AG04450 (cell line): ENCODE measurements around the gene C5AR1. TPM values are rescaled to one million over a fixed set of nuclear protein-coding genes. Genes with fewer than 3 reads are reported as not detected.
A peak's percentile ranks its signal among the peaks of the same experiment; 100 is the strongest.

Experiments
- CTCF ChIA-PET: fragments of 300-600, 350-600 bp; formaldehyde crosslinking; extraction: SDS; loops from one replicate; lab custom pipeline; 2022; ENCODE audit warnings: antibody characterized with exemption, inconsistent platforms; lab: Charles Lee
- POLR2A ChIA-PET: fragments of 350-600 bp; formaldehyde crosslinking; extraction: SDS; loops from one replicate; lab custom pipeline; 2021; ENCODE audit warnings: antibody characterized with exemption, inconsistent platforms; lab: Yijun Ruan, JAX
- DNase-seq: peaks from one replicate; pipeline ENCODE4 v3.0.0-alpha.2; 2011; ENCODE audit warnings: low read depth, low spot score
- H3K27ac ChIP-seq: one replicate; pipeline ENCODE4 v1.5.1; 2012; ENCODE audit warnings: low read depth, low read length, control low read depth
- H3K27me3 ChIP-seq: one replicate; pipeline ENCODE4 v1.6.0; 2012; ENCODE audit warnings: low read length; ENCODE audit not compliant: control insufficient read depth, insufficient read depth
- H3K4me3 ChIP-seq: 2 replicates; pipeline ENCODE4 v1.5.1; 2011; ENCODE audit warnings: mild to moderate bottlenecking, low read depth, low read length, control low read depth
- H3K9me3 ChIP-seq: 2 replicates; pipeline ENCODE4 v1.5.1; 2012; ENCODE audit warnings: low read length; ENCODE audit not compliant: control insufficient read depth, insufficient read depth
- polyA plus RNA-seq: library from polyadenylated mRNA; depleted of rRNA; stranded (reverse); fragments of >200 nt; gene quantifications from 2 replicates; pipeline ENCODE4 v1.2.3, GENCODE V29; 2011
- TF ChIP-seq, protein P1 (sequence below): IDR thresholded peaks from 2 replicates; pipeline ENCODE4 v1.5.1; 2011; ENCODE audit warnings: low read depth, low read length, control low read depth, inconsistent platforms

C5AR1 gene
- polyA plus RNA-seq, 1 experiment = 0.53 TPM

DNA sequence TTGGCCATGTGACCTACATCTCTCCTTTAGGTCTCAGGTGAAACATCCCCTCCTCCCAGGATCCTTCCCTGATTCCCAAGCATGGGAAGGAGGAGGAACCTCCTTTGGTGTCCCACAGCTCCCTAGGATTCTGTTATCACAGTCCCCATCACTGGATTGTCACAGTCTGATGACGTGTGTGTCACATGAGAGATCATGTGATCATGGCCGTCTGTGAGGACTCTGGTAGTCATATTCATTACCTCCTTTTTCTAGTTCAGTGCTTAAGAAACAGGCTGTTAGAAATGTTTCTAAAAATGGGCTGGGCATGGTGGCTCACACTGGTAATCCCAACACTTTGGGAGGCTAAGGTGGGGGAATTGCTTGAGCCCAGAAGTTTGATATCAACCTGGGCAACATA lies 42.4 kb downstream of the C5AR1 start:
- Histone ChIP-seq H3K27ac (no peak overlapping the region), H3K27me3 (no peaks in the 10 kb centered on the region), H3K9me3 (no peaks in the 10 kb centered on the region; the same call in 1 of the 2 replicates), H3K4me3 (no peak overlapping the region)
- TF ChIP-seq, protein P1, sequence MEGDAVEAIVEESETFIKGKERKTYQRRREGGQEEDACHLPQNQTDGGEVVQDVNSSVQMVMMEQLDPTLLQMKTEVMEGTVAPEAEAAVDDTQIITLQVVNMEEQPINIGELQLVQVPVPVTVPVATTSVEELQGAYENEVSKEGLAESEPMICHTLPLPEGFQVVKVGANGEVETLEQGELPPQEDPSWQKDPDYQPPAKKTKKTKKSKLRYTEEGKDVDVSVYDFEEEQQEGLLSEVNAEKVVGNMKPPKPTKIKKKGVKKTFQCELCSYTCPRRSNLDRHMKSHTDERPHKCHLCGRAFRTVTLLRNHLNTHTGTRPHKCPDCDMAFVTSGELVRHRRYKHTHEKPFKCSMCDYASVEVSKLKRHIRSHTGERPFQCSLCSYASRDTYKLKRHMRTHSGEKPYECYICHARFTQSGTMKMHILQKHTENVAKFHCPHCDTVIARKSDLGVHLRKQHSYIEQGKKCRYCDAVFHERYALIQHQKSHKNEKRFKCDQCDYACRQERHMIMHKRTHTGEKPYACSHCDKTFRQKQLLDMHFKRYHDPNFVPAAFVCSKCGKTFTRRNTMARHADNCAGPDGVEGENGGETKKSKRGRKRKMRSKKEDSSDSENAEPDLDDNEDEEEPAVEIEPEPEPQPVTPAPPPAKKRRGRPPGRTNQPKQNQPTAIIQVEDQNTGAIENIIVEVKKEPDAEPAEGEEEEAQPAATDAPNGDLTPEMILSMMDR = no peak
- POLR2A ChIA-PET = no interaction called here
- DNase-seq = no peak
- CTCF ChIA-PET = interaction anchor here (0.6 kb wide), 1 partner anchor 34 kb away, joined by 9 read pairs; no protein-coding TSS in a partner anchor

DNA sequence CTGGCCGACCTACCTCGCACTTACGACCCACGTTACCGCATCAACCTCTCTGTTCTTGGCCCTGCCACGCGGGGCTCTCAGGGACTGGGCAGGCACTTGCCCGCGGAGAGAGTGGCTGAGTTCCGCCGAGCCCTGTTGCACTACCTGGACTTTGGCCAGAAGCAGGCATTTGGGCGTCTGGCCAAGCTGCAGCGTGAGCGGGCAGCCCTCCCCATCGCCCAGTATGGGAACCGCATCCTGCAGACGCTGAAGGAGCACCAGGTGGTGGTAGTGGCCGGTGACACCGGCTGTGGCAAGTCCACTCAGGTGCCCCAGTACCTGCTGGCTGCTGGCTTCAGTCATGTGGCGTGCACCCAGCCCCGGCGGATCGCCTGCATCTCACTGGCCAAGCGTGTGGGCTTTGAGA lies 43.6 kb downstream of the C5AR1 start:
- POLR2A ChIA-PET = no interaction called here
- Histone ChIP-seq H3K27ac (no peak overlapping the region), H3K27me3 (no peaks in the 10 kb centered on the region), H3K4me3 (no peak overlapping the region), H3K9me3 (peaks cover 5% of the 10 kb centered on the region; the same call in 1 of the 2 replicates)
- TF ChIP-seq, protein P1 = no peak
- DNase-seq = no peak
- CTCF ChIA-PET = no interaction called here

DNA sequence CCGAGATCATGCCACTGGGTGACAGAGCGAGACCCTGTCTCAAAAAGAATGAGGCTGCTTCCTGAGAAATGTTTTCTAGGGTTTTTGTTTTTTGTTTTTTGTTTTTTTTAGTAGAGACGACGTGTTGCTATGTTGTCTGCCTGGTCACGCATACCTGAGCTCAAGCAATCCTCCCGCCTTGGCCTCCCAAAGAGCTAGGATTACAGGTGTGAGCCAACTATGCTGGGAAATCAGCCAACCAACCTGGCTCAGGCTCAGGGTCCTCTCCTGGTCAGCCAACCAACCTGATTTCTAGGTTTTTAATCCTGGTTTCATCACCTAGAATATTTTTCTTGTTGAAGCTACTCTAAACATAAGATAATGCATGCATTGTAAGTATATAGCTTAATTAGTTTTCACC lies 47.2 kb downstream of the C5AR1 start:
- CTCF ChIA-PET = interaction anchor here (0.9 to 3.6 kb wide), 3 partner anchors 8 to 52 kb away, joined by 3 to 31 read pairs (median 3); partner anchors contain the start of gene DHX34

DNA sequence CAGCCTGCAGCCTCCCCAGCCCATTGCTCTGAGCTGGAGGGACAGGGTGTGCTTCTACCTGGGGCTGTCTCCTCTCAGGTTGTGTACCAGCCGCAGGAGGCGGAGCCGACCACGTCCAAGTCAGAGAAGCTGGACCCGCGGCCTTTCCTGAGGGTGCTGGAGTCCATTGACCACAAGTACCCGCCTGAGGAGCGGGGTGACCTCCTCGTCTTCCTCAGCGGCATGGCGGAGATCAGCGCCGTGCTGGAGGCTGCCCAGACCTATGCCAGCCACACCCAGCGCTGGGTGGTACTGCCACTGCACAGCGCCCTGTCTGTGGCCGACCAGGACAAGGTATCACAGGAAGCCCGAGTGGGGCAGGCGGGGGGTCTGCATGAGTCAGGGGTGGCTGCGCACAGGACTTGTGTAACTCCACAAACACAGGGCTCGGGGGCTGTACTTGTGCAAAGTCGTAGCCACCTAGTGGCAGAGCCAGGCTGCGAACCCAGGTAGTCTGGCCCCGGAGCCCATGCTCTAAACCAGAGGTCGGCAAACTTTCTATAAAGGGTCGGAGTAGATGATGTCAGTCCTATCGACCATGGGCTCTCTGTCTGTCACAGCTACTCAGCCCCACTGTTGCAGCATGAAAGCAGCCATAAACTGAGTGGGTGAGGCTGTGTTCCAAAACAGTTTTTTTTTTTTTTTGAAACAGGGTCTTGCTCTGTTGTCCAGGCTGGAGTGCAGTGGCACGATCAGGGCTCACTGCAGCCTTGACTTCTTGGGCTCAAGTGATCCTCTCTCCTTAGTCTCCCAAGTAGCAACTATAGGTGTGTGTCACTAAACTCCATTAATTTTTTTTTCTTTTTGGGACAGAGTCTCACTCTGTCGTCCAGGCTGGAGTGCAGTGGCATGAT lies 48.4 kb downstream of the C5AR1 start:
- Histone ChIP-seq H3K27me3 (no peaks in the 10 kb centered on the region), H3K9me3 (peaks cover 5% of the 10 kb centered on the region; the same call in 1 of the 2 replicates), H3K4me3 (no peak overlapping the region), H3K27ac (no peak overlapping the region)
- no peak for DNase-seq
- CTCF ChIA-PET = interaction anchor here (0.7 to 3.6 kb wide), 3 partner anchors 9 to 53 kb away, joined by 3 to 31 read pairs (median 4); partner anchors contain the start of gene DHX34
- TF ChIP-seq, protein P1 = 0 out of 2 replicates have a peak, but pooled peaks have one; percentile 17
- POLR2A ChIA-PET = no interaction called here

More for the DNA sequence above, 47.2 kb downstream of the C5AR1 start:
- POLR2A ChIA-PET = interaction anchor here (0.6 kb wide), 1 partner anchor 357 kb away, joined by 5 read pairs; no protein-coding TSS in a partner anchor
- Histone ChIP-seq H3K4me3 (no peak overlapping the region), H3K27ac (no peak overlapping the region), H3K9me3 (peaks cover 5% of the 10 kb centered on the region; the same call in 1 of the 2 replicates), H3K27me3 (no peaks in the 10 kb centered on the region)
- no peak for DNase-seq
- TF ChIP-seq, protein P1 = no peak
